Peyer's patch (tissue), 4 donors: ENCODE results near the gene PLEKHA7.

ENCODE experiments used
- CTCF ChIP-seq, 6 experiments: fragments of 450-650 bp in 4 of 6; fragments of 200-600 bp in 2 of 6; sonication (generic) in 1 of 6; IDR thresholded peaks; one replicate each; pipeline ENCODE4 v1.5.1; 2017 to 2019; ENCODE audit warnings: antibody characterized with exemption in 6 of 6, mild to moderate bottlenecking in 3 of 6, moderate library complexity in 1 of 6
- POLR2A ChIP-seq, 2 donors: fragments of 450-650 bp; IDR thresholded peaks; one replicate each; pipeline ENCODE4 v1.5.1; 2017; ENCODE audit warnings: antibody characterized with exemption in 2 of 2, mild to moderate bottlenecking in 2 of 2, moderate library complexity in 2 of 2

- TF ChIP-seq CTCF (IDR thresholded peaks at IDR 0.05): no peak
- TF ChIP-seq POLR2A (IDR thresholded peaks at IDR 0.05): no peak
Measured at GRCh38 chr11:16979703-16980622, 34.3 kb downstream of the PLEKHA7 start.
